Activated CD8-positive, alpha-beta memory T cell treated with anti-CD3 and anti-CD28 coated beads for 4 hours (primary cell): ENCODE data around the gene RANBP17.

ENCODE experiments used
- DNase-seq, 2 donors: peaks; one replicate each; pipeline ENCODE4 v3.0.0-alpha.2; 2020; ENCODE audit warnings: low read depth in 2 of 2

Gene RANBP17

GRCh38 chr5:171092194-171092593 lies 230.4 kb downstream of the RANBP17 start:
- no peak for DNase-seq

DNA sequence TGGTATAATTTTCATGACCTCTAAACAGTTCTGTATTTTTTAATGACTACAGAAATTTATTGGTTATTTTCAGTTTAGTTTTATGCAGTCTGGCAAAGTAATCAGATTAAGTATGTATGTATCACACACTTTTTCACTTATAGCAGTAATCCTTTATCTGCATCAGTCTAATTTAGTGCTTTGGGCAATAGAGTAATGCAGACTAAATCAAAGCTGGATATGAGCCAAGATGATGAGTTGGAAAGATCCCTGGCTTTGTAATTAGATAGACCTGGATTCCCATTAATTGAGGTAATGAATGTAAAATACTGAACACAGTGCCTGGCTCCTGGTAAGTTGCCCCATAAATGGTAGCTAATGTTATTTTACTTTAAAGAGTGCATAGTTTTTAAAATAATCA lies 231.8 kb downstream of the RANBP17 start:
- DNase-seq: no peak

DNA sequence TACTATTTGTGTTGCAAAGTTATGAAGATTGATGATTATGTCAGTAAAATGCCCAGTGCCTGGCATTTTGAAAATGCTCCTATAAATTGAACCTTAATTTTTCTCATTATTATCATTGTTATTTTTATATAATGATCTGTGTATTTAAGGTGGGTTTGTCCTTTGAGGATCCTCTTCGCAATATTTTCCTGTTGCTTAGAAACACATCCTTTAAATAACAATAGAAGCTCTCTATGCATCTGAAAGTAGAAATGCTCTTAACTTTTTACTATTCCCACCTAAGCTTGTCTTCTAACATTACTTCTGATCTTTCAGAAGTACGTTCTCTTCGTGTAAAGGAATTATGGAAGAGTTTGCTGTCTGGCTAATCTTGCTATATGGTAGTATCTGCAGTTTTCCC lies 232.5 kb downstream of the RANBP17 start:
- no peak for DNase-seq

GRCh38 chr5:171102877-171103610 lies 241.2 kb downstream of the RANBP17 start:
- no peak for DNase-seq

- DNase-seq: no peak
Measured at GRCh38 chr5:171107669-171108068, 245.9 kb downstream of the RANBP17 start.

GRCh38 chr5:171115519-171115918 lies 253.7 kb downstream of the RANBP17 start:
- no peak for DNase-seq

- DNase-seq: no peak
Measured at GRCh38 chr5:171116719-171117118, 254.9 kb downstream of the RANBP17 start.

DNA sequence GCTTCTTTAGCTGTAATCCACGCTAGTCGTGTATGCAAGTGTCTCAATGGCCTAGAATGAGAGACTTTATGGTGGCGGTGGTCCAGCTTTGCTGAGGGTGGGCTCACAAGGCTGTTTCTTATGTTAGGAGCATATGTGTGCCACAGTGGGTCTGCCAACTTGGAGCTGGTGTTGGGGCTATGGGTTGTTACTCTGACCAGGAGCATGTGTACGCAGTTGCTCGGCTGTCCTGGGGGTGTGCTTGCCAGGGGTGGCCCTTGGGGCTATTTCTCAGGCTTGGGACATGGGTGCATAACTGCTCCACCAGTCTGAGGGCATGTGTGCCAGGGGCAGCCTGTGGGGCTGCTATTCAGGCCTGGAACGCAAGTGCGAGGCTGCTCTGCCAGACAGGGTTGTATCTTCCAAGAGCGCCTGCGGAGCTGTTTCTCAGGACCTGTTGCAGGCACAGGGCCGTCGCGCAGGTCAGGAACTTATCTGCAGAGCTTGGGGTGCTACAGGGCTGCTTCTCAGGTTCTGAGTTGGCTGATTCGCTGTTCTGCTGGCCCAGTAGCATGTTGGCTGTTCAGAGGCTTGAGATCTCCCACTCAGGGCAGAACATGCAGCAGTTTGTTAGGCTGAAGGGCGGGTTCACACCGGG lies 259.3 kb downstream of the RANBP17 start:
- DNase-seq: no peak

DNA sequence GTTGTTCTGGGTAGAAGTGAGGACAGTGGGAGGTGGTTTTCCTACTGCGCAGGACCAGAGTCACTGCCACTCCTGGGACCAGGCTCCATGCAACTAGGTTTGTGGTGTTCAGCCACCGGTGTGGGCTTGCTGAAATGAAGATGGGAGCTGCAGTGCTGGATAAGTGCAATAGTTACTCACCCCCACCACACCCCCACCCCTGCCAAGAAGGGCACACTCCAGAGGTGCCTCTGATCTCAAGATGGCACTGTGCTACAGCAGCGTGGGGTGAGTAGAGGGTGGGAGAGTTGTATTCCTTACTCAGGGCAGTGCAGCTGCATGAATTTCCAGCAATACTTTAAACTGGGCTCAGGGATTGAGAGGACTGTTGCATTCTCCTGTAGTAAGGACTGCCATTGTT lies 259.8 kb downstream of the RANBP17 start:
- no peak for DNase-seq

GRCh38 chr5:171122372-171122771 lies 260.6 kb downstream of the RANBP17 start:
- DNase-seq: no peak

DNA sequence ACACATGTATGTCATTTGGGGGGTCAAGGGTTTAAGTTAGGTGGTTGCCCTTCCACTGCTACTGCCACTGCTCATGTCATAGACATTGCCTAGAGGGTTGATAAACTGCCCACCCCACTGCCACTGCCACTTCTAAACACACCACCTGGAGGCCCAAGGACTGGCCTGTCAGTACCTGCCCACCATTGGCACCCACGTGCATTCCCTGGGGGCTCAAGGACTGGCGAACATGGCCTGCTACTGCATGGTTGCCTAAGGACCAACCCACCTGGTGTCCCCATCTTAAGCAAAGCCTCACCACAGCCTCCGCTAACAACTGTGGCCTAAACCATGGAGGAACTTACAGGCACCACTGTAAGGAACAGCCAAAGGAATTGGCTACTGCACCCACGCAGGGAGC lies 261.6 kb downstream of the RANBP17 start:
- DNase-seq: no peak

- DNase-seq: no peak
Measured at GRCh38 chr5:171127314-171127713, 265.5 kb downstream of the RANBP17 start.

GRCh38 chr5:171128136-171128535 lies 266.3 kb downstream of the RANBP17 start:
- DNase-seq: no peak

DNA sequence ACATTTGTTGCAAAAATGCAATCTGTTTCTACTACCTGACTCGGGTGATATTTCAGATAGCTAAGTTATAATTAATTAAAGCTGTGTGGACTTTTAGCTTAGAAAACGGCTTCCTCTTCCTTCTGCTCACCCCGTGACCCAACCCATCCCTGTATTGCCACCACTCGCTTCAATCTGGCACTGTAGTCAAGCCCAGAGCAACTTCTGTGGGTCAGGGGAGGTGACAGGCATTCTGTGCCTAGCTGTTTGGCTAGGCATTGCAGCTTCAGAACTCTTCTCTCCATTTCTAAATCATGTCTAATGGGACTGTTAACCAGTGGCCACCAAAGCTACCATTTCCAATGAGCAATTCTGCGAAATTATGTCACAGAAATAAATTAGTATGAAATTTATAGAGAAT lies 267.5 kb downstream of the RANBP17 start:
- DNase-seq: no peak

GRCh38 chr5:171131497-171131896 lies 269.7 kb downstream of the RANBP17 start:
- no peak for DNase-seq

DNA sequence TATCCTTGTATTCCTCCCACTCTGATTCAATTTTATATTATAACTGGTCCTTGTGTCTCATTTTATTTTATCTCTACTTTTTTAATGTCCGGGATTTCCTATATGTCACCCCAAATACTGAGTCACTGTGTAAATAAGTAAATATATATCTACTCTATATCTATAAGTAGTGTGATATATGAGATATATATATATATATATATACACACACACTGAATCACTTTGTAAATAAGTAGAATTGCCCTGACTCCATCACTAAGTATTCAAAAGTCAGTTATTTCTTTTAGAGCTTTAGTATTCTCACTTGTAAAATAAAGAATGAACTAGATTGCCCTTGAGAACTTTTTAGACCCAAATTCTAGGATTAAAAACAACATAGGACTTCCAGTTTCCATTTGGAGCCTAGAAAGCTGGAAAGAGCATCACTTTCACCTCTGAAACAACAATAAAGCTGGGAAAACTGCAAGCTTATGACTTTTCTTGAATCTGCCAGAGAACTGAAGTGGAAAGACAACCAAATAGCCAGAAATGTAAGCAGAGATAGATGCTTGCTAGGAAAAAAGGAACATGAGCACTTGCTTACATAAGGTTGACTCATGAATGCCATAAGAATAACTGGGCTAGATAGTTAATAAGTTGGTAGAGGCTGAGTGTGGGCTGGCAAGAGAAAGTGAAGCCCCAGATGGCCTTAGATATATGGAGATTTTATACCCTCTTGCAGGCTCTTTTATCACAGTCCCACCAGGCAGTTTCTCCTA lies 276.1 kb downstream of the RANBP17 start:
- no peak for DNase-seq

GRCh38 chr5:171139227-171139626 lies 277.4 kb downstream of the RANBP17 start:
- no peak for DNase-seq

DNA sequence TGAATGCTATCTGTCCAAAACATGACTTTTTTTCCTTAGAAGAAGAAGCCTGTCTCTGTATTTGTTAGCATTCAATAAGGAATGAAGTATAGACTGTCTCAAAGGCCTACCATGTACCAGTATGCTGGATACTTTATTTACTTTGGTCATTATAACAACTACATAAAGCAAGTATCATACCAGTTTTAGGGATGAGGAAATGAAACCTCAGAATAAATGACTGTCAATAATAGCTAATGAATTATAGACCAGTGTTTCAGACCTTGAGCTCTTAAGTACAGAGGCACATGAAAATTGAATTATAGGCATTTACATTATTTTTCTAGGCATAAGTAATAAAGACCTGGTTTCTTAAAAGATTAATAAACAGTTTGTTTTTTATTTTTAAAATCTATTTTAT lies 280.8 kb downstream of the RANBP17 start:
- DNase-seq: no peak

DNA sequence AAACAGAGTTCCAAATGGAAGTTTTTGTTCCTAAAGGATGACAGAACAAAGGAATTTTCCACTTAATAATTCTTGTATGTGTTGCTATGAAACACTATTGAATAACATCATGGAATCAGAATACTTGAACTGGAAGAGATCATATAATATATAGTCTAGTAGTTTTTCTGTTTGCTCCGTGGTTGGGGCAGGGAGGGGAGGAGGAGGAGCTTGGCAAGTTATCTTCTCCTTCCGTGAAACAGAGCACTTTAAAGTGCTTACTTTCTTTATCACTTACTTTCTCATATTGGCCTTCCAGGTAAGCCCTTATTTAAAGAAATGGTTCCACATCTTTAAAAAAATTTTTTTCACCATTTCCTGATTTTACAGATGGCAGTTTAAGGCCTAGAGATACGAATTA lies 281.4 kb downstream of the RANBP17 start:
- no peak for DNase-seq

DNA sequence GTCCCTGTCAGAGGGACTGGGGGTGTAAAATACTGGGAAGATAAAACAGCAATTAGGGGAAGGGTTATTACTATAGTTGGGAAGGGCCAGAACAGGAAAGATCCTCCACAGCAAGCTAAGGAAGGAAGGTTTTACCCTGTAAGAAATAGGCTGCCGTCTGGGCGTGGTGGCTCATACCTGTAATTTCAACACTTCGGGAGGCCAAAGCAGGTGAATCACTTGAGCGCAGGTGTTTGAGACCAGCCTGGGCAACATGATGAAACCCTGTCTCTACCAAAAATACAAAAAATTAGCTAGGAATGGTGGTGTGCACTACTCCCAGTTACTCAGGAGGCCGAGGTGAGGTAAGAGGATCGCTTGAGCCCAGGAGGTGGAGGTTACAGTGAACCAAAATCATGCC lies 282.1 kb downstream of the RANBP17 start:
- DNase-seq: no peak

DNA sequence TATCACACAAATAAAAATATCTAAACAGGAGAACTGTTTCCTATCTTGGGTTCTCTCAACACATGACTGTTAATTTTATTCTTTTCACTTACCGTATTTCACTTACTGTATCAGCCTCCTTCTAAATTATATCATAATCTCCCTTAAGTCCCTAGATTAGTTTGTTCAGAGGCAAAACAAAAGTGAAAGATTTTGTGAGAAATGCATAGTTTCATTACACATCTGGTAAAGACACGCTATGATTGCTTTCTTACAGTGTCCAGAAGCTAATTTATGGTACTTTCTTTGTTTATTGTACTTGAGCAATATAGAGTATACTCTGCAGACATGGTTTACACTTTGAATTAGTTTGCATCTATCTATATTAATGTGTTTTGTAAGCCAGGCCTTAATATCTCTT lies 287.5 kb downstream of the RANBP17 start:
- no peak for DNase-seq

DNA sequence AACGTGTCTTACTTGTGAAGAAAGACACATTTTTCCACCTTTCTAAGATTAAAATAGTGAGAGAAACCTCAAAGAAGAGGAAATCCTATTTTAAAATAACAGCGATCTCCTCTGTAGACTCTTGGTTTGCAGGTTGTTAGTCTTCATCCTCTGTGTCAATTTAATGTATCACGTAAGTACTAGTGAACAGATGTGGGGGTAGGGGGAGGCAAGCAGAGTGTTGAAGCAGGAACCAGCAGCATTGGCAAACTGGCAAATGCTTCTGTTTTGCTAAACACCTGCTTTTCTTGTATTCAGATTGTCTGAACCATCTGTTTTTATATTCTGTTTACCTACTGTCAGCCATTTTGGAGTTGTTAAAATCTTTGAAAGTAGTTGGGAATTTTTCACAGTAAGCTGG lies 288.0 kb downstream of the RANBP17 start:
- no peak for DNase-seq

GRCh38 chr5:171152382-171152781 lies 290.6 kb downstream of the RANBP17 start:
- DNase-seq: no peak
